ENCODE measurements around the gene ADORA2B.

The ADORA2B gene

GRCh38 chr17:16025202-16025601, 80.3 kb downstream of the ADORA2B start:
- no peak for DNase-seq (ENCODE audit: low read depth)
- no peak for TF ChIP-seq CTCF (conservative IDR thresholded peaks at IDR 0.05; ENCODE audit: low read depth, low read length)
- H3K4me3 ChIP-seq (ENCODE audit: low read length): no peak overlapping the region
